SK-N-SH (cell line): ENCODE results near the gene PLCH1.

Source experiments
- FOXM1 ChIP-seq: IDR thresholded peaks from 2 replicates; pipeline ENCODE4 v1.4.0; 2012; ENCODE audit warnings: low read depth, mild to moderate bottlenecking
- POLR2AphosphoS5 ChIP-seq: IDR thresholded peaks from 2 replicates; pipeline ENCODE4 v1.6.1; 2012; ENCODE audit warnings: low read depth, low read length
- TF ChIP-seq, protein P1 (sequence below): fragments of 200-600 bp; sonication (generic); IDR thresholded peaks from 2 replicates; pipeline ENCODE4 v1.6.1; 2017; ENCODE audit warnings: antibody characterized with exemption, mild to moderate bottlenecking, moderate library complexity

DNA sequence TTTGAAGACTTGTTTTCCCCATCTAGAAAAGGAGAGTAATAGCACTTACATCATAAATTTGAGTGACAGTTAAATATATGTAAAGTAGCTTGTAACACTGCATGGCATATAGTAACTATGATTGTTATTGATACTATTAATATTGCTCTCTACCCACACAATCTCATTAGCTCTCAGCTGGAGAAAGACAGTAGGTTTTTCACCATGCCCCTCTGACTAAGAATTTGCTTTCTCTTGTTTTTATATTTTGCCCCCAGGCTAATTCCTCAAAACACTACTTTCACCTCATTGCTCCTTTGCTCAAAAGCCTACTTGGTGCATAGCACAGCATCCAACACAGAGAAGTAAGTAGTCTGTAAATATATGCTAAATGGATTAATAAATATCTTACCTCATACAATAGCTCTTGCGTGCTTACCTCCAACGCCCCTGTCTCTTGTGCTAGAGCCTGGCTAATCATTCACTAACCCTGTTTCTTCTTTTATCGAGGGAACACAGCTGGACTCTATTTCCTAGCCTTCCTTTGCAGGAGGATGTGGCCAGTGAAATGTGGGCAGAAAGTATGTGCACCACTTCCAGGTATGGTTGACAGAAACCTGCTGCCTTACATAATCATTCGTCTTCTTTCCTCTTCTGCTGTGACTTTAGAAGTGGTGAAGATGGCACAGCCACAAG lies 190.0 kb downstream of the PLCH1 start:
- TF ChIP-seq, protein P1, sequence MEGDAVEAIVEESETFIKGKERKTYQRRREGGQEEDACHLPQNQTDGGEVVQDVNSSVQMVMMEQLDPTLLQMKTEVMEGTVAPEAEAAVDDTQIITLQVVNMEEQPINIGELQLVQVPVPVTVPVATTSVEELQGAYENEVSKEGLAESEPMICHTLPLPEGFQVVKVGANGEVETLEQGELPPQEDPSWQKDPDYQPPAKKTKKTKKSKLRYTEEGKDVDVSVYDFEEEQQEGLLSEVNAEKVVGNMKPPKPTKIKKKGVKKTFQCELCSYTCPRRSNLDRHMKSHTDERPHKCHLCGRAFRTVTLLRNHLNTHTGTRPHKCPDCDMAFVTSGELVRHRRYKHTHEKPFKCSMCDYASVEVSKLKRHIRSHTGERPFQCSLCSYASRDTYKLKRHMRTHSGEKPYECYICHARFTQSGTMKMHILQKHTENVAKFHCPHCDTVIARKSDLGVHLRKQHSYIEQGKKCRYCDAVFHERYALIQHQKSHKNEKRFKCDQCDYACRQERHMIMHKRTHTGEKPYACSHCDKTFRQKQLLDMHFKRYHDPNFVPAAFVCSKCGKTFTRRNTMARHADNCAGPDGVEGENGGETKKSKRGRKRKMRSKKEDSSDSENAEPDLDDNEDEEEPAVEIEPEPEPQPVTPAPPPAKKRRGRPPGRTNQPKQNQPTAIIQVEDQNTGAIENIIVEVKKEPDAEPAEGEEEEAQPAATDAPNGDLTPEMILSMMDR, result no peak
- TF ChIP-seq POLR2AphosphoS5 (no peak), FOXM1 (no peak)
